ENCODE data around the gene SYTL3.
"Not testable (repeated sequence)": the region's sequence is repeated elsewhere in the genome, so short reads cannot be mapped to it uniquely, and the experiment has no call there.

SYTL3 gene

GRCh38 chr6:158665332-158665731 lies 15.5 kb downstream of the SYTL3 start:
- no peak for DNase-seq

- no peak for DNase-seq
Measured at GRCh38 chr6:158666628-158667359, 16.9 kb downstream of the SYTL3 start.

- no peak for DNase-seq
Measured at GRCh38 chr6:158667360-158667981, 17.6 kb downstream of the SYTL3 start.

GRCh38 chr6:158668707-158669103 lies 18.9 kb downstream of the SYTL3 start:
- no peak for DNase-seq

GRCh38 chr6:158669145-158670035 lies 19.5 kb downstream of the SYTL3 start:
- no peak for DNase-seq

DNA sequence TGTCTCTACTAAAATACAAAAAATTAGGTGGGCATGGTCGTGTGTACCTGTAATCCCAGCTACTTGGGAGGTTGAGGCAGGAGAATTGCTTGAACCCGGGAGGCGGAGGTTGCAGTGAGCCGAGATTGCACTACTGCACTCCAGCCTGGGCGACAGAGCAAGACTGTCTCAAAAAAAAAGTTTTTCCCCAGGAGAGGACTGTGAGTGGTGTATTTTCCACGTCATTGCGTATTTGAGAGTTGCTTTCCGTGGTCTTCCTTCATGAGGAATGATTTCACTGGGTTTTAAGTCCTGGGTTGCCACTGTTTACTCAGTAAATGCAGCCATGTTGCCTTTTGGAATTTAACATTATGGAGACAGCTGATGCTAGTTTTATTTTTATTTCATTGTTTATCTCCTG lies 22.3 kb downstream of the SYTL3 start:
- DNase-seq, result not testable (repeated sequence)

- no peak for DNase-seq
Measured at GRCh38 chr6:158672726-158673125, 22.9 kb downstream of the SYTL3 start.

- DNase-seq, result no peak
Measured at GRCh38 chr6:158674342-158675131, 24.7 kb downstream of the SYTL3 start.

GRCh38 chr6:158677094-158677493 lies 27.2 kb downstream of the SYTL3 start:
- not testable (repeated sequence) for DNase-seq

DNA sequence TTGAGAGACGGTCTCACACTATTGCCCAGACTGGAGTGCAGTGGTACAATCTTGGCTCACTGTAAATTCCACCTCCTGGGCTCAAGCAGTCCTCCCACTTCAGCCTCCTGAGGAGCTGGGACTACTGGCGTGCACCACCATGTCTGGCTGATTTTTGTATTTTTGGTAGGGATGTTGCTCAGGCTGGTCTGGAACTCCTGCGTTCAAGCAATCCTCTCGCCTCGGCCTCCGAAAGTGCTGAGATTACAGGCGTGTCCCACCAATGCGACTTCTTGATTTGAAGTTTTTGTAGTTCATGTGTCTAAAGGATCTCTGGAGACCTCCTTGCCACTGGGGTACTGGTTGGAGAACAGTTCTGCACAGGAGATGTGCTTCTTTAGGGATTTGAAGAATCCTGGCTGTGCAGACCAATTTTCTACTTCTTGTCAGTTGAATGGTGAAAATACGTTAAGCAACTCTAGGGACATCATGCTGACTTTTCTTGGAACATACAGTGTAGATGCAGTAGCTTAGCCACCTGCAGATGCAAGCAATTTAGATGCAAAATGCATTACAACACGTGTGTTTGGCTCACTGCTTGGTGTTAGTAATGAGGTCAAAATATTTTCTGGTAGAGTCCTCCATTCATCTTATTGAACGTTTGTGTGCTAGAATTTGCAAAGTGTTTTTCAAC lies 28.2 kb downstream of the SYTL3 start:
- DNase-seq, result no peak

- no peak for DNase-seq
Measured at GRCh38 chr6:158680015-158680414, 30.2 kb downstream of the SYTL3 start.

DNA sequence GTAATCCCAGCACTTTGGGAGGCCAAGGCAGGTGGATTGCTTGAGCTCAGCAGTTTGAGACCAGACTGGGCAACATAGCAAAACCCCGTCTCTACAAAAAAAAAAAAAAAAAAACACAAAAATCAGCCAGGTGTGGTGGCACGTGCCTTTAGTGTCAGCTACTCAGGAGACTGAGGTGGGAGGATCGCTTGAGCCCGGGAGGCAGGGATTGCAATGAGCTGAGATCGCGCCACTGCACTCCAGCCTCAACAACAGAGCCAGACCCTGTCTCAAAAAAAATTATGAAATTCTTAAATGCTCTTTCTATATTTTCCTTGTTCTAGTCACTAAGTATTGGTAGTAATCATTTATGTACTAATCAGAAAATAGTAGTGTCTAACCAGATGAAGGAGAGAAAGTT lies 30.6 kb downstream of the SYTL3 start:
- DNase-seq, result no peak

DNA sequence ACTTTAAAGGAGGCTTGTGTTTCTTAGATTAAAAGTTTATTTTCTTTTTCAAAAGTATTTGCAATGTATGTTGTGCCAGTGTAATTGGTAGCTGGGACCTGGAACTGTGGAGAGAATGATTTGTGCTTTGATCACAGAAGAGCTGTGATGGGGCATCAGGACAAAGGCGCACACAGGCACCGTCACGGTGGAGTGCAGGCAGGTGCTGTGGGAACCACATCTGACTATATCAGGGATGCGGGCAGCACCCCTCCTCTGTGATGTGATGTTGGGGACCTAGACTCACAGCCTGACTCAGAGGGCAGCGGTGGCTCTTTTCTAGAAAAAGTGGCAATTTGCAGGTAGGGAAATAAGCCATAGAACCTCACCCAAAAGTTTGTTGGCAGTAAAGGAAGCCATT lies 34.5 kb downstream of the SYTL3 start:
- no peak for DNase-seq

- no peak for DNase-seq
Measured at GRCh38 chr6:158684745-158685324, 35.0 kb downstream of the SYTL3 start.

DNA sequence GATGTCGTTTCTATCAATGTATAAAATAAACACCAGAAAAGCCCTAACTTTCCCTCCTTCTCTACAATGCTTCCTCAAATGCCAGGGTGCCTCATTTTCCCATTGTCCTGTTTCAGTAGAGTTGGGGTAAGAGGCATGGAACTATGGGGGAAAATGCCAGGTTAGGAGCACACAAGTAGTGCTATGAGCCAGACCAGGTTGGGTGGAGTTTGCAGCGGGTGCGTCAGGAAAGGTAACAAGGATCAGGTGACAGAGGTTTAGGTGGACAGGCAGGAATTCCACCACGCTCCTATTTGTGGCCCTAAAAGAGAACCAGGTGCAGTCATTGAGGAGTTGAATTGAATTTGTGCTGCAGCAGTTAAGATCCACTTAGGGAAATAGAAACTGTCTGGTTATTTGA lies 36.5 kb downstream of the SYTL3 start:
- no peak for DNase-seq

DNA sequence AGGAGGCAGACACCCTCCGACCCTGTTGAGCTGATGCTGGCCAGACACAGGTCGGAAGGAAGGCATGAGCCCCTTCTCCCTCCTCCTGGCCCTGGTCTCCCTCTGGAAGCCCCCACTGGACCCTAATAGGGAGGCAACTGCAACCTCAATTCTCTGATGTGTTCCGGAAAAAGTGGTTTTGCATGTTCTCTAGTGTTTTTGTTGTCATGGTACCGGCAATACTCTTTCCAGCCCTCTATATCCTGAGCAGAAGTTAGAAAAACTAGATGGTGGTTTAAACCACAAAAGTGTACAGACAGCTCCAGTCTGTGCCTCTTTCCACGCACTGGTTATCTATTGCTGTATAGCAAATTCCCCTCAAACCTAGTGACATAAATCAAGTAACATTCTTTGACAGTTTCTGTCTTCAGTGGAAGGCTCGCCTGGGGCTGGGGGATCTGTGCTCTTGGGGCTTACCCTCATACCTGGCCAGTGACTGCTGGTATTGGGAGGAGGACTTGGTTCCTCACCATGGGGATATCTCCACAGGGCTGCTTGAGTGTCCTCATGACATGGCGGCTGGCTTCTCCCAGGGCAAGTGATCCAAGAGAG lies 37.0 kb downstream of the SYTL3 start:
- DNase-seq, result no peak

- no peak for DNase-seq
Measured at GRCh38 chr6:158687506-158687905, 37.7 kb downstream of the SYTL3 start.

GRCh38 chr6:158688860-158689259 lies 39.0 kb downstream of the SYTL3 start:
- no peak for DNase-seq

DNA sequence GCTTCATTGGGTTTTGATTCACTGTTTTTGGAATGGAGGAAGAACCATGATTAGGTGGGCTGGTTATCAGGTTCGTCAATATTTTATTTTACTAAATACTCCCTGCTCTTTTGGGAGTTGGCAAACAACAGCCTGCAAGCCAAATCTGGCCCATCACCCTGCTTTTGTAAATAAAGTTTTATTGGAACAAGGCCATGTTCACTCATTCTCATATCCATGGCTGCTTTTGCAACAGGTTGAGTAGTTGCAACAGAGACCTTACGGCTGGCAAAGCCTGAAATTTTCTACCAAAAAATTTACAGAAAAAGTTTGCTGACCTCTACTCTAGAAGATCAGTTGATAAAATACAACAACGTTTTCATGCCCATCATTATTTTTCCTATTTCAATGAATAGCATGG lies 45.1 kb downstream of the SYTL3 start:
- DNase-seq, result no peak

DNA sequence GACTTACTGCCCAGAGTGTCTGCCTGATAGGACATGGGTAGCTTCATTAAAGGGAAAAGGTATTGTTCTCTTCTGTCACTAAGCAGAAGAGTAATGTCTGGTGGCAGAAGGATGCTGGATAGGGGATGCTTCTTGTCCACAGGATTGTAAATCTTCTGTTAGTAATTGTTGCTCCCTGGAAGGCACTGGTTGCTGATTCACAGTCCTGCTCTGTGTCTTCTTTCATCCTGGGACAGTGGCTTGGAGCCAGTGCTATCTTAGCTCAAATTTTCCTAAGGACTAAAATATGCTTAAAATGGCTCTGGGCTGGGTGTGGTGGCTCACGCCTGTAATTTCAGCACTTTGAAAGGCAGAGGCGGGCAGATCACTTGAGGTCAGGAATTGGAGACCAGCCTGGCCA lies 48.0 kb downstream of the SYTL3 start:
- no peak for DNase-seq

GRCh38 chr6:158698931-158699330 lies 49.1 kb downstream of the SYTL3 start:
- DNase-seq, result no peak
